ENCODE data around the gene ACACA.
A peak's percentile ranks its signal among the peaks of the same experiment; 100 is the strongest.
"Not testable (repeated sequence)": the region's sequence is repeated elsewhere in the genome, so short reads cannot be mapped to it uniquely, and the experiment has no call there.

Gene ACACA

DNA sequence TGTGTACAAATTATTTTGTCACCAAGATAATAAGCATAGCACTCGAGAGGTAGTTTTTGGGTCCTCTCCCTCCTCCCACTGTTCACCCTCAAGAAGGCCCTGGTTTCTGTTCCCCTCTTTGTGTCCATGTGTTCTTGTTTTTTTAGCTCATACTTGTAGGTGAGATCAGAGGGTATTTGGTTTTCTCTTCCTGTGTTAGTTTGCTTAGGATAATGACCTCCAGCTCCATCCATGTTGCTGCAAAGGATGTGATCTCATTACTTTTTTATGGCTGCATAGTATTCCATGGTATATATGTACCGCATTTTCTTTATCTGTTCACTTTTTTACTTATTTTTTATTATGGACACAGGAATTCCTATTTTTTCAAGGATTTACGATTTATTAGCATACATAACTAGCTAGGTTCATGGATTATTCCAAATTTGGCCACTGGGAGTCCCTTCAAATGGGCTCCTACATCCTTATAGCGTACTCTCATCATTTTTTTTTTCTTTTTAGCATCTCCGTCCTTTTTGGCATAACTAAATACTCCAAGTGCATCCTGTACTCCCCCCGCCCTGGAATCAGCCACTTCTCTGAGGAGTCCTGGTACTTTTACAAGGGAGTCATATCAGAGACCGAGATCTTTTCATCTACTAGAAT is 7.4 kb upstream of the ACACA start:
- H3K4me3 ChIP-seq (ENCODE audit: low read length), result no peak overlapping the region
- TF ChIP-seq, protein P1, sequence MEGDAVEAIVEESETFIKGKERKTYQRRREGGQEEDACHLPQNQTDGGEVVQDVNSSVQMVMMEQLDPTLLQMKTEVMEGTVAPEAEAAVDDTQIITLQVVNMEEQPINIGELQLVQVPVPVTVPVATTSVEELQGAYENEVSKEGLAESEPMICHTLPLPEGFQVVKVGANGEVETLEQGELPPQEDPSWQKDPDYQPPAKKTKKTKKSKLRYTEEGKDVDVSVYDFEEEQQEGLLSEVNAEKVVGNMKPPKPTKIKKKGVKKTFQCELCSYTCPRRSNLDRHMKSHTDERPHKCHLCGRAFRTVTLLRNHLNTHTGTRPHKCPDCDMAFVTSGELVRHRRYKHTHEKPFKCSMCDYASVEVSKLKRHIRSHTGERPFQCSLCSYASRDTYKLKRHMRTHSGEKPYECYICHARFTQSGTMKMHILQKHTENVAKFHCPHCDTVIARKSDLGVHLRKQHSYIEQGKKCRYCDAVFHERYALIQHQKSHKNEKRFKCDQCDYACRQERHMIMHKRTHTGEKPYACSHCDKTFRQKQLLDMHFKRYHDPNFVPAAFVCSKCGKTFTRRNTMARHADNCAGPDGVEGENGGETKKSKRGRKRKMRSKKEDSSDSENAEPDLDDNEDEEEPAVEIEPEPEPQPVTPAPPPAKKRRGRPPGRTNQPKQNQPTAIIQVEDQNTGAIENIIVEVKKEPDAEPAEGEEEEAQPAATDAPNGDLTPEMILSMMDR (conservative IDR thresholded peaks at IDR 0.05; ENCODE audit: low read depth, low read length), result peak; percentile 39
- no peak for DNase-seq (ENCODE audit: low read depth)

- TF ChIP-seq, protein P1 (conservative IDR thresholded peaks at IDR 0.05; ENCODE audit: low read depth, low read length), result no peak
- DNase-seq (ENCODE audit: low read depth), result no peak
- H3K4me3 ChIP-seq (ENCODE audit: low read length), result no peak overlapping the region
Observed at GRCh38 chr17:37410357-37410756, 3.7 kb upstream of the ACACA start.

DNA sequence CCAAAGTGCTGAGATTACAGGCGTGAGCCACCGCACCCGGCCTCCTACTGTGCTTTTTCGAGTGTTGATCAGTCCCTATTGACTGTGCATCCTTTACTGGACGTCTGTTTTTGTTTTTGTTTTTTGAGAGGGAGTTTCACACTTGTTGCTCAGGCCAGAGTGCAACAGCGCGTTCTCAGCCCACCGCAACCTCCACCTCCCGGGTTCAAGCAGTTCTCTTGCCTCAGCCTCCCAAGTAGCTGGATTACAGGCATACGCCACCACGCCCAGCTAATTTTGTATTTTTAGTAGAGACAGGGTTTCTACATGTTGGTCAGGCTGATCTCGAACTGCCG is 1.5 kb upstream of the ACACA start:
- H3K4me3 ChIP-seq (ENCODE audit: low read length); DNase-seq (ENCODE audit: low read depth): not testable (repeated sequence)

DNA sequence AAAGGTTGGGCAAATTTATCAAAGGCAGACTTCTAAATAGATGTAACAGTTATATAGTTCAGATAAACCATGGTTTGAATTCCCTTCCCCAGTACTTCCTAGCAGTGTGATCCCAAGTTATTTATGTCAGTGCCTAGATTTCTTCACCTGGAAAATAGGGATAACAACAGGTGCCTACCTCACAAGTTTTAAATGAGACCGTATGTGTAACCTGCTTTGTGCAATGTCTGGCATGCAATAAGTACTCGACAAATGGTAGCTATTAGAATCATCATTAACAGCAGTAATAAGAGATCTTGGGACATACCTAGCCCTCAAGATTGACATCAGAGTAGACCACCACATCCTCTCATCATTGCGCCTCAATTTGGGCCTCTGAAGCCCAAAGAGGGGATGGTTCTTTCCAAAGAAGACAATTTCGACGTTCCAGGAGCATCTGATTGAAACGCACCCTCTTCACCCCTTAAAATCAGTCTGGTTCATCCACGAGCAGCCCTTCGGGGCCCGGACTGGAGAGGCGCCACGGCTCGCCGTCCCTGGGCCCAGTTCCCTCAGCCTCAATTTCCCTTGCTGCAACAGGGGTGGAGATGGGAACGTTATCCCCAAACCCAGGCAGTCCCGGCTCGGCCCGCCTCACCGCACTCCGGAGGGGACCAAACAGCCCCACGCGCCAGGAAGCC is 541 bp downstream of the ACACA start:
- DNase-seq (ENCODE audit: low read depth), result no peak
- TF ChIP-seq, protein P1 (conservative IDR thresholded peaks at IDR 0.05; ENCODE audit: low read depth, low read length), result no peak
- H3K4me3 ChIP-seq (ENCODE audit: low read length), result peak overlapping the region; percentile 83

DNA sequence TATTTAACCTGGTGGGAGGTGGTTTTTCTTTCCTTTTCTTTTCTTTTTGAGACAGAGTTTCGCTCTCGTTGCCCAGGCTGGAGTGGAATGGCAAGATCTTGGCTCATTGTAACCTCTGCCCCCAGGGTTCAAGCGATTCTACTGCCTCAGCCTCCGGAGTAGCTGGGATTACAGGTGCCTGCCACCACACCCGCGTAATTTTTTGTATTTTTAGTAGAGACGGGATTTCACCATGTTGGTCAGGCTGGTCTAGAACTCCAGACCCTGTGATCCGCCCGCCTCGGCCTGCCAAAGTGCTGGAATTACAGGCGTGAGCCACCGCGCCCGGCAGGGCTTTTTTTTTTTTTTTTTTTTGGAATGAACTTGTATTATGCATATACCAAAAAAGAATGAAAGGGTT is 1.1 kb downstream of the ACACA start:
- not testable (repeated sequence) for DNase-seq (ENCODE audit: low read depth)
- H3K4me3 ChIP-seq (ENCODE audit: low read length), result peak overlapping the region; percentile 83

DNA sequence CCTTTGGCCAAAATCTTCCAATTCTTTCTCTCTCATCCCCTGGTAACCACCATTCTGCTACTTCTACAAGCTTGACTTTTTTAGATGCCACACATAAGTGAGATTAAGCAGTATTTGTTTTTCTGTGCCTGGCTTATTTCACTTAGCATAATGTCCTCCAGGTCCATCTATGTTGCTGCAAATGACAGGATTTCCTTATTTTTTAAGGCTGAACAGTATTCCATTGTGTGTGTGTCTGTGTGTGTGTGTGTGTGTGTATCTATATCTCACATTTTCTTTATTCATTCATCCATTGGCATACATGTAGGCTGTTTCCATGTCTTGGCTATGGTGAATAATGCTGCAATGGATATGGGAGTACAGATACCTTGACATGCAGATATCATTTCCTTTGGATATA is 6.1 kb downstream of the ACACA start:
- no peak for DNase-seq (ENCODE audit: low read depth)
- H3K4me3 ChIP-seq (ENCODE audit: low read length), result no peak overlapping the region
- TF ChIP-seq, protein P1 (conservative IDR thresholded peaks at IDR 0.05; ENCODE audit: low read depth, low read length), result no peak

DNA sequence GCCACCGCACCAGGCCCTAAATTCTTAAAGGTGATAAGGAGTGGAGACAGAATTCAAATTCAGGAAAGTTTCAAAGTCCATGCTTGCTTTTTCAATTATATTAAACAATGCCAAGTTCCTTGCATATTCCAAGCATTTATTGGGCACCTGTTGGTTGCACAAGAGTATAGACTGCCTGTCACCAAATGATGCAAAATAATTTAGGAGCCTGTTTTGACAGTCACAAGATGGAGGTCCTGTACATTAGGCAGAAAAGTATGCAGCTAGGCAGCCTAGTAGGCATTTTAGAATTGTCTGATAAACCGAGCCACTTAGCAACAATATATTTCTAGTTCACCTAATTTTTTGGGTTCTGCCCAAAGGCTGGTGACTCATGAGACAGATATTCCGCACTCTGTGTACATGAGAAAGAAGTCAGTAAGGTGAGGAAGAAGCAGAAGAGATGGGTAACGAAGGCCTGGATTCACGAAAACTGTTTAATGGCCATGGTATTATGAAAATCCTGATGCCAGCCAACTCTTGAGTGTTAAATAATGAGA is 7.3 kb downstream of the ACACA start:
- TF ChIP-seq, protein P1 (conservative IDR thresholded peaks at IDR 0.05; ENCODE audit: low read depth, low read length), result no peak
- H3K4me3 ChIP-seq (ENCODE audit: low read length), result no peak overlapping the region
- no peak for DNase-seq (ENCODE audit: low read depth)

DNA sequence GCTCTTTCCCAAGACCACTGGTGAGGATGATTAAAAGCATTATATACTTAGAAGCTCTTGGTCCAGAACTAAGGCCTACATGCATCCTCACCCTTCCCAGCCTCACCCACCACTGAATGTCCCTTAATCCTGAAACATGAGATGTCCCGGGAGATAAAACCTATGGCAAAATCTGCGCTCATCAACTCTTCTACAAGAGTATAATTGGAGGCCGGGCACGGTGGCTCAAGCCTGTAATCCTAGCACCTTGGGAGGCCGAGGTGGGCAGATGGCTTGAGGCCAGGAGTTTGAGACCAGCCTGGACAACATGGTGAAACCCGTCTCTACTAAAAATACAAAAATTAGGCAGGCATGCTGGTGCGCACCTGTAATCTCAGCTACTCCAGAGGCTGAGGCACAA is 13.3 kb downstream of the ACACA start:
- H3K4me3 ChIP-seq (ENCODE audit: low read length), result no peak overlapping the region
- TF ChIP-seq, protein P1 (conservative IDR thresholded peaks at IDR 0.05; ENCODE audit: low read depth, low read length), result no peak
- DNase-seq (ENCODE audit: low read depth), result no peak

Measured in retinal pigment epithelial cell (primary cell).